ENCODE results near the gene AGFG2. TPM values are rescaled to one million over a fixed set of nuclear protein-coding genes. Genes with fewer than 3 reads are reported as not detected.

Gene AGFG2
- total RNA-seq, 1 experiment from 2014 or later, result 11.9 TPM

DNA sequence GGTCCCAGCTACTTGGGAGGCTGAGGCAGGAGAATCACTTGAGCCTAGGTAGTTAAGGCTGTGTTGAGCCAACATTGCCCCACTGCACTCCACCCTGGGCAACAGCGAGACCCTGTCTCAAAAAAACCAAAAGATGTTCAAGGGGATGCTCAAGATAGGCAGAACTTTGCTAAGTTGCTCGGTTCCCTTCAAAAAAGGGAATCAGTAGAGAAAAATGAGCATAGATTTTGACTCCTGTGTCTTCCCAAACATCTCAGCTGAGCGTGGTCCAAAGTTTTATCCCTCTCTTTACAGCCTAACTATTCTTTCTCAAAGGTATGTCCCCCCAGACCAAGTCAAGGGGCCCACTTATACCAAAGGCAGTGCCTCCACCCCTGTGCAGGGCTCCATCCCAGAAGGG lies 14.0 kb downstream of the AGFG2 start:
- Mint-ChIP-seq H3K4me3 (ENCODE audit: unreplicated experiment) (no peak overlapping the region), H3K9me3 (ENCODE audit: unreplicated experiment) (no peaks in the 10 kb centered on the region), H3K4me1 (ENCODE audit: insufficient read depth, unreplicated experiment) (peaks cover 5% of the 10 kb centered on the region), H3K27me3 (ENCODE audit: insufficient read depth, unreplicated experiment) (no peaks in the 10 kb centered on the region), H3K27ac (ENCODE audit: low read depth, unreplicated experiment) (no peak overlapping the region), H3K36me3 (ENCODE audit: insufficient read depth, unreplicated experiment) (peaks cover 46% of the 10 kb centered on the region)
- CTCF ChIA-PET, result interaction anchor here (1.7 kb wide), 1 partner anchor 10 kb away, joined by 3 read pairs; no protein-coding TSS in a partner anchor
- POLR2A ChIA-PET, result interaction anchor here (0.6 to 1.6 kb wide), 4 partner anchors 8 to 122 kb away, joined by 4 to 5 read pairs (median 5); partner anchors contain the start of genes AGFG2 and TSC22D4
- DNase-seq (ENCODE audit: unreplicated experiment), result no peak
- no TSS peak for BruUV-seq (replicated peaks)
- intact Hi-C loops (cut with micrococcal nuclease), result no loop called here
- TF ChIP-seq, protein P1, sequence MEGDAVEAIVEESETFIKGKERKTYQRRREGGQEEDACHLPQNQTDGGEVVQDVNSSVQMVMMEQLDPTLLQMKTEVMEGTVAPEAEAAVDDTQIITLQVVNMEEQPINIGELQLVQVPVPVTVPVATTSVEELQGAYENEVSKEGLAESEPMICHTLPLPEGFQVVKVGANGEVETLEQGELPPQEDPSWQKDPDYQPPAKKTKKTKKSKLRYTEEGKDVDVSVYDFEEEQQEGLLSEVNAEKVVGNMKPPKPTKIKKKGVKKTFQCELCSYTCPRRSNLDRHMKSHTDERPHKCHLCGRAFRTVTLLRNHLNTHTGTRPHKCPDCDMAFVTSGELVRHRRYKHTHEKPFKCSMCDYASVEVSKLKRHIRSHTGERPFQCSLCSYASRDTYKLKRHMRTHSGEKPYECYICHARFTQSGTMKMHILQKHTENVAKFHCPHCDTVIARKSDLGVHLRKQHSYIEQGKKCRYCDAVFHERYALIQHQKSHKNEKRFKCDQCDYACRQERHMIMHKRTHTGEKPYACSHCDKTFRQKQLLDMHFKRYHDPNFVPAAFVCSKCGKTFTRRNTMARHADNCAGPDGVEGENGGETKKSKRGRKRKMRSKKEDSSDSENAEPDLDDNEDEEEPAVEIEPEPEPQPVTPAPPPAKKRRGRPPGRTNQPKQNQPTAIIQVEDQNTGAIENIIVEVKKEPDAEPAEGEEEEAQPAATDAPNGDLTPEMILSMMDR (IDR thresholded peaks at IDR 0.05; ENCODE audit: unreplicated experiment), result no peak

DNA sequence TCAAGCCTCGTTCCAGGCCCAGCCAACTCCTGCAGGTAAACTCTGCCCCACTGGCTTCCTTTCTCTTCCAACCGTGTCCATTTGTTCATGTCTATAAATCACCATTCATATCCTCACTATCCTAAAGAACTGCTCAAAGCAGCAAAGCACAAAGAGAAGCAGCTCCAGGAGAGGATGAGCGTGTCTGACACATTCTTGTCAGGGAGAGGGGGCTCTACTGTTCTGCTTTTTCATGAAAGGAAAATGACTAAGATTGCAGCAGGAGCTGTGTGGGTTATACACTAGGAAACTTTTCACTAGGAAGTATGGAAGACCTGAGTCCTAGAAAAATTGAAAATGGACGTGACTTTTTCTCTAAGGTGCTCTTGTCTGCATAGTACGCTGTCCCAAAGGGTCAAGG lies 16.7 kb downstream of the AGFG2 start:
- BruUV-seq (replicated peaks), result no TSS peak
- POLR2A ChIA-PET, result interaction anchor here (0.7 to 2.0 kb wide), 5 partner anchors 10 to 126 kb away, joined by 3 to 23 read pairs (median 5); partner anchors contain the start of gene AGFG2
- H3K4me3 Mint-ChIP-seq (ENCODE audit: unreplicated experiment), result no peak overlapping the region
- no peak for DNase-seq (ENCODE audit: unreplicated experiment)
- H3K27ac Mint-ChIP-seq (ENCODE audit: low read depth, unreplicated experiment), result no peak overlapping the region
- intact Hi-C loops (cut with micrococcal nuclease), result no loop called here
- no peaks in the 10 kb centered on the region for H3K9me3 Mint-ChIP-seq (ENCODE audit: unreplicated experiment)
- H3K27me3 Mint-ChIP-seq (ENCODE audit: insufficient read depth, unreplicated experiment), result no peaks in the 10 kb centered on the region
- H3K4me1 Mint-ChIP-seq (ENCODE audit: insufficient read depth, unreplicated experiment), result peaks cover 5% of the 10 kb centered on the region
- CTCF ChIA-PET, result interaction anchor here (0.7 to 8.4 kb wide), 7 partner anchors 9 to 90 kb away, joined by 3 to 95 read pairs (median 4); partner anchors contain the start of gene LRCH4
- TF ChIP-seq, protein P1 (IDR thresholded peaks at IDR 0.05; ENCODE audit: unreplicated experiment), result no peak
- H3K36me3 Mint-ChIP-seq (ENCODE audit: insufficient read depth, unreplicated experiment), result peaks cover 41% of the 10 kb centered on the region

DNA sequence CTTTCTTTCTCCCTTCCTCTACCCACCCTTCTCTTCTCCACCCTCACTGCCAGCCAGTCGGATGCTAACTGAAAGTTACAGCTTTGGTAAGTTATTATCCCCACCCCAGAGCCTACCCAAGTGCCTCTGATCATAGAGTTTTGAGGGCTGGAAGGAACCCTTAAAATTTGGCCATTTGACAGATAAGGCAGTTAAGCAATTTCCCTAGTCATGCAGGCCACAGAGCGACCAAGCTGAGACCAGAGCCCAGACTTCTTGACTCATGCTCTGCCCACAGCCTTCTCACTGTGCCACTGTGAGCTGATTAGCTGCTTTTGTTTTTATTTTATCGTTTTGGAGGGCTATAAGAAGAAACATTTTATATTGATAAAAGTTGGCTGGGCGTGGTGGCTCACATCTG lies 17.5 kb downstream of the AGFG2 start:
- TF ChIP-seq, protein P1 (IDR thresholded peaks at IDR 0.05; ENCODE audit: unreplicated experiment), result no peak
- peaks cover 36% of the 10 kb centered on the region for H3K36me3 Mint-ChIP-seq (ENCODE audit: insufficient read depth, unreplicated experiment)
- POLR2A ChIA-PET, result interaction anchor here (1.0 to 1.3 kb wide), 2 partner anchors 18 to 48 kb away, joined by 4 to 5 read pairs; partner anchors contain the start of gene AGFG2
- H3K9me3 Mint-ChIP-seq (ENCODE audit: unreplicated experiment), result no peaks in the 10 kb centered on the region
- BruUV-seq (replicated peaks), result no TSS peak
- no peaks in the 10 kb centered on the region for H3K27me3 Mint-ChIP-seq (ENCODE audit: insufficient read depth, unreplicated experiment)
- intact Hi-C loops (cut with micrococcal nuclease), result no loop called here
- H3K4me3 Mint-ChIP-seq (ENCODE audit: unreplicated experiment), result no peak overlapping the region
- peaks cover 5% of the 10 kb centered on the region for H3K4me1 Mint-ChIP-seq (ENCODE audit: insufficient read depth, unreplicated experiment)
- CTCF ChIA-PET, result interaction anchor here (0.6 to 8.4 kb wide), 5 partner anchors 12 to 169 kb away, joined by 3 to 95 read pairs (median 4); no protein-coding TSS in a partner anchor
- DNase-seq (ENCODE audit: unreplicated experiment), result peak; percentile 64
- H3K27ac Mint-ChIP-seq (ENCODE audit: low read depth, unreplicated experiment), result no peak overlapping the region

DNA sequence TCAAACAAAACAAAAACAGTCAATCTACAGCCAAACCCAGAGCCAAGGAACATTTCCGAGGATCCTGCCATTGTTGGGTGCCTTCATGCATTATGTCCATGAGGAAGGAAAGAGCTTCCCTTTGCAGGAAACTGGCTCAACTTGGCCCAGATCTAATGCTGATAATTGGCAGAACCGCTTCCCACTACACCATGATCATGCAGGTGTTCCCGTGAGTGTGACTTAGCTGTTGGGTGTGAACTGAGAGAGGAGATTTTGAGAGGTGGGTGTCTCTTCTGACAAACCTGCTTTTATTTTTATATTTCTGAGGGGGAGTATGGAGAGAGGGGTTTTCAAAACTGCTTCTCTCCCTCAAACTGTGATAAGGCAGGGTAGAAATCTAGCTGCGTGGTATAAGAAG lies 20.1 kb downstream of the AGFG2 start:
- POLR2A ChIA-PET, result interaction anchor here (0.7 to 1.5 kb wide), 5 partner anchors 19 to 90 kb away, joined by 3 to 11 read pairs (median 4); partner anchors contain the start of genes AGFG2, FBXO24, LRCH4 and TSC22D4
- BruUV-seq (replicated peaks), result no TSS peak
- H3K27ac Mint-ChIP-seq (ENCODE audit: low read depth, unreplicated experiment), result no peak overlapping the region

More for the DNA sequence above, 20.1 kb downstream of the AGFG2 start:
- H3K9me3 Mint-ChIP-seq (ENCODE audit: unreplicated experiment), result no peaks in the 10 kb centered on the region
- intact Hi-C loops (cut with micrococcal nuclease), result loop anchor here (1.0 kb wide), 1 partner anchor 90 kb away; no protein-coding TSS in a partner anchor
- peaks cover 14% of the 10 kb centered on the region for H3K36me3 Mint-ChIP-seq (ENCODE audit: insufficient read depth, unreplicated experiment)
- H3K27me3 Mint-ChIP-seq (ENCODE audit: insufficient read depth, unreplicated experiment), result no peaks in the 10 kb centered on the region
- DNase-seq (ENCODE audit: unreplicated experiment), result no peak
- no peak overlapping the region for H3K4me3 Mint-ChIP-seq (ENCODE audit: unreplicated experiment)
- TF ChIP-seq, protein P1 (IDR thresholded peaks at IDR 0.05; ENCODE audit: unreplicated experiment), result no peak
- CTCF ChIA-PET, result interaction anchor here (0.6 to 8.4 kb wide), 33 partner anchors 11 to 689 kb away, joined by 3 to 95 read pairs (median 6); partner anchors contain the start of genes FBXO24, SPACDR and TSC22D4
- H3K4me1 Mint-ChIP-seq (ENCODE audit: insufficient read depth, unreplicated experiment), result peaks cover 5% of the 10 kb centered on the region

Measured in MCF 10A (cell line).